Retinal pigment epithelial cell (primary cell): Measurements from ENCODE around the gene PIP4P1.
"Not testable (repeated sequence)": the region's sequence is repeated elsewhere in the genome, so short reads cannot be mapped to it uniquely, and the experiment has no call there.

ENCODE experiments used
- DNase-seq: peaks from one replicate; pipeline ENCODE4 v3.0.0-alpha.2; 2010; ENCODE audit warnings: low read depth
- H3K4me3 ChIP-seq: 2 replicates; pipeline ENCODE4 v1.5.1; 2011; ENCODE audit warnings: mild to moderate bottlenecking, low read length, control low read depth, moderate library complexity
- CTCF ChIP-seq: conservative IDR thresholded peaks from 2 replicates; pipeline ENCODE4 v1.5.1; 2011; ENCODE audit warnings: low read depth, low read length, control low read depth, inconsistent platforms

The PIP4P1 gene

GRCh38 chr14:20458031-20458789, 3.0 kb downstream of the PIP4P1 start:
- no peak for DNase-seq
- TF ChIP-seq CTCF = no peak
- H3K4me3 ChIP-seq = no peak overlapping the region

DNA sequence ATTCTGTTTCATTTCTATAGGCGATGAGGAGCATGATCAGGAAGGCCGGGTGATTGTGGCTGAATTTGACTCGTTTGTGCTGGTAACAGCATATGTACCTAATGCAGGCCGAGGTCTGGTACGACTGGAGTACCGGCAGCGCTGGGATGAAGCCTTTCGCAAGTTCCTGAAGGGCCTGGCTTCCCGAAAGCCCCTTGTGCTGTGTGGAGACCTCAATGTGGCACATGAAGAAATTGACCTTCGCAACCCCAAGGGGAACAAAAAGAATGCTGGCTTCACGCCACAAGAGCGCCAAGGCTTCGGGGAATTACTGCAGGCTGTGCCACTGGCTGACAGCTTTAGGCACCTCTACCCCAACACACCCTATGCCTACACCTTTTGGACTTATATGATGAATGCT, 4.3 kb downstream of the PIP4P1 start:
- no peak for TF ChIP-seq CTCF
- DNase-seq = no peak
- peak overlapping the region; percentile 92 for H3K4me3 ChIP-seq

DNA sequence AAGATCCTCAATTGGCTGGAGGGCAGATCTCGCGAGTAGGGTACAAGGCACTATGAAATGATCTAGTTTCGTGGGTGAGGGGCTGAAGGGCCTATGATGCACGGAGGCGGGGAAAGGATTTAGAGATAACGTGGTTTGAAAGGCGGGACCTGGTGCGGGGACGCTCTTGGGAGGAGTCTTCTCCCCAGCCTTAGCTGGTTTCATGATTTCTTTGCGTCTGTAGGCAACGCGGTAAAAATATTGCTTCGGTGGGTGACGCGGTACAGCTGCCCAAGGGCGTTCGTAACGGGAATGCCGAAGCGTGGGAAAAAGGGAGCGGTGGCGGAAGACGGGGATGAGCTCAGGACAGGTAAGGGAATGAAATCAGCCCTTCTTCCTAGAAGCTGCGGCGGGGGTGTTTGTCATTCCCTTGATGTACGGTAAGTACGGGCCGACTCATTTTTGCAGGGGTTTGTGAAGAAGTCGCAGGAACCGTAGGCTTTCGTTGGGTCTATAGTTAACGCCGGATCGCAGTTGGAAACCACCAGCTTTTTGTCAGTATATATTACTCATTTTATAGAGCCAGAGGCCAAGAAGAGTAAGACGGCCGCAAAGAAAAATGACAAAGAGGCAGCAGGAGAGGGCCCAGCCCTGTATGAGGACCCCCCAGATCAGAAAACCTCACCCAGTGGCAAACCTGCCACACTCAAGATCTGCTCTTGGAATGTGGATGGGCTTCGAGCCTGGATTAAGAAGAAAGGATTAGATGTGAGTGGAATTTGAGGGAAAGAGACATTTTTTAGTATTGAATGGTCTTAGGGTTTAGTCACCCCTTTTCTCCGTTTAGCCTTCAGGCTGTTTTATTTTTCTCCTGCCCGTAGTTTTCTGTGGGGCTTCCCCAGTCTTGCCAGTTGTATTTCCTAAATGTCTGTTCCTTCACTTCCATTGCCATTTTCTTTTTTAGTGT, 5.6 kb downstream of the PIP4P1 start:
- H3K4me3 ChIP-seq = peak overlapping the region; percentile 92
- DNase-seq = peak; percentile 80
- no peak for TF ChIP-seq CTCF

- peak within 1 kb of the TSS; percentile 92 for H3K4me3 ChIP-seq
- no peak for TF ChIP-seq CTCF
- peak; percentile 97 for DNase-seq
Measured at GRCh38 chr14:20454516-20455354, 6.5 kb downstream of the PIP4P1 start, which contains the start of the genes APEX1 and OSGEP. Gene APEX1, plus strand, starts transcription at chr14:20455226. Its CDS starts 420 bp downstream, at chr14:20455646. Gene OSGEP, minus strand, starts transcription at chr14:20454812. Its CDS starts 129 bp downstream, at chr14:20454683.

- H3K4me3 ChIP-seq, DNase-seq: not testable (repeated sequence)
Measured at GRCh38 chr14:20452831-20453230, 8.4 kb downstream of the PIP4P1 start.

DNA sequence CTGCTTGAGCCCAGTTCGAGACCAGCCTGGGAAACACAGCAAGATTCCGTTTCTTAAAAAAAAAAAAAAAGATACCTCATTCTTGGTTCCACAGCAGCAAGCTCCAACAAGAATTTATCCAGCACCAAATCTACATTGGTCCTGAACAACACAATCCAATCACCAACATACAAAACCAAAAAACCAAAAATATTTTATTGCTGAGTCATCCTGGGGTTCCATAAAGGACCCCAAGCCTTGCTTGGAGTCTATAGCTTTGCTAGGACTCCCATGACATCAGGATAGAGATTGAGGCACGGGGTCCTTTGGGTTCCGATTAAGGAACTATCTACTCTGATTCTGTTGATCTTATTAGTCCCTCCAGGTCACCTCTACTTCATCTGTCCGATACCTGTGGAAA, 14.3 kb downstream of the PIP4P1 start:
- H3K4me3 ChIP-seq = no peak overlapping the region
- no peak for TF ChIP-seq CTCF
- no peak for DNase-seq

- not testable (repeated sequence) for H3K4me3 ChIP-seq, DNase-seq
Measured at GRCh38 chr14:20443650-20444049, 17.6 kb downstream of the PIP4P1 start.
